ENCODE data around the gene NEDD1.

- TF ChIP-seq CTCF (IDR thresholded peaks at IDR 0.05 in 2 of 3, conservative IDR thresholded peaks at IDR 0.05 in 1 of 3; ENCODE audit: control insufficient read depth in 2 of 3, extremely low read depth in 1 of 3, insufficient read depth in 1 of 3, low read depth in 3 of 3, low read length in 3 of 3) (no peak), RAD51 (IDR thresholded peaks at IDR 0.05) (no peak), HSF1 (IDR thresholded peaks at IDR 0.05; ENCODE audit: low read depth, low read length) (no peak), MAX (IDR thresholded peaks at IDR 0.05; ENCODE audit: low read depth, low read length) (no peak), ZNF687 (IDR thresholded peaks at IDR 0.05) (no peak), EZH2 (IDR thresholded peaks at IDR 0.05; ENCODE audit: borderline replicate concordance, control insufficient read depth, low read depth, low read length) (no peak), TAF1 (IDR thresholded peaks at IDR 0.05; ENCODE audit: borderline replicate concordance, low read depth, low read length) (no peak), WRNIP1 (IDR thresholded peaks at IDR 0.05; ENCODE audit: borderline replicate concordance, low read depth, low read length) (no peak), PKNOX1 (IDR thresholded peaks at IDR 0.05) (no peak), YY1 (IDR thresholded peaks at IDR 0.05; ENCODE audit: low read depth, low read length) (no peak), PAX5 (IDR thresholded peaks at IDR 0.05; ENCODE audit: borderline replicate concordance, low read depth, low read length) (no peak), MYB (IDR thresholded peaks at IDR 0.05; ENCODE audit: borderline replicate concordance, low read depth, low read length) (no peak), RAD21 (IDR thresholded peaks at IDR 0.05; ENCODE audit: insufficient read depth, low read depth, low read length) (no peak), SRF (IDR thresholded peaks at IDR 0.05; ENCODE audit: low read depth in 2 of 2, low read length in 2 of 2) (no peak)
Measured at GRCh38 chr12:97003276-97003675, 96.2 kb downstream of the NEDD1 start.
